Naive thymus-derived CD8-positive, alpha-beta T cell (primary cell): ENCODE results near the gene TWIST2. TPM values are rescaled to one million over a fixed set of nuclear protein-coding genes. Genes with fewer than 3 reads are reported as not detected.

Experiments used
- ATAC-seq, 2 donors: fragments of 150-1000 bp; cut with Tn5 transposase in 1 of 2; sonication (Bioruptor Pico), chemical (Tn5 transposase) in 1 of 2; 1 replicate in 1 of 2; 2 replicates in 1 of 2; pipeline ENCODE4 v1.10.0; 2021; ENCODE audit warnings: mild to moderate bottlenecking in 2 of 2, moderate library complexity in 2 of 2
- POLR2A ChIA-PET: fragments of 350-600 bp; sonication (Branson Sonifier 250); formaldehyde crosslinking; loops from one replicate; lab custom pipeline; 2021; ENCODE audit warnings: antibody characterized with exemption; lab: Charles Lee
- DNase-seq, 10 donors: peaks; one replicate each; pipeline versions ENCODE4 v3.0.0 to v3.0.0-alpha.2; 2020 to 2022
- H3K27ac Mint-ChIP-seq, 10 donors: one replicate each; pipeline ENCODE4 v1.8.0; 2020 to 2022; ENCODE audit warnings: mild to moderate bottlenecking in 10 of 10, mixed read lengths in 10 of 10, moderate library complexity in 4 of 10, inconsistent platforms in 1 of 10
- H3K27me3 Mint-ChIP-seq, 5 donors: one replicate each; pipeline ENCODE4 v1.8.0; 2021 to 2022; ENCODE audit warnings: mixed read lengths in 5 of 5
- H3K36me3 Mint-ChIP-seq, 3 donors: one replicate each; pipeline ENCODE4 v1.8.0; 2020 to 2022; ENCODE audit warnings: mixed read lengths in 3 of 3, mild to moderate bottlenecking in 2 of 3, inconsistent platforms in 1 of 3
- H3K4me1 Mint-ChIP-seq, 4 donors: one replicate each; pipeline ENCODE4 v1.8.0; 2021 to 2022; ENCODE audit warnings: mixed read lengths in 4 of 4
- H3K4me3 Mint-ChIP-seq, 10 donors: one replicate each; pipeline ENCODE4 v1.8.0; 2020 to 2022; ENCODE audit warnings: mild to moderate bottlenecking in 10 of 10, mixed read lengths in 10 of 10, moderate library complexity in 6 of 10, inconsistent platforms in 1 of 10
- H3K9me3 Mint-ChIP-seq, 9 donors: one replicate each; pipeline ENCODE4 v1.8.0; 2020 to 2022; ENCODE audit warnings: mixed read lengths in 9 of 9, mild to moderate bottlenecking in 3 of 9, inconsistent platforms in 1 of 9, moderate library complexity in 1 of 9
- polyA plus RNA-seq, 3 donors: library from polyadenylated mRNA; unstranded; fragments of 300-500 nt; fragmentation: Illumina TruSeq; gene quantifications; one replicate each; pipeline ENCODE4 v1.2.3, GENCODE V29; 2021
- total RNA-seq, 8 experiments: library from RNA in 2 of 8; stranded (reverse) in 2 of 8; gene quantifications; one replicate each; pipeline ENCODE4 v1.2.3 and lab custom pipeline; 2021 to 2026

Gene TWIST2
- total and polyA plus RNA-seq, 5 experiments from 2014 or later = not detected

GRCh38 chr2:238882082-238882755 is 34.3 kb downstream of the TWIST2 start:
- ATAC-seq = peak in 1 of 2 donors; percentile 8
- Mint-ChIP-seq H3K4me3 (no peak overlapping the region), H3K27me3 (peaks cover 5 to 36% (median 31%) of the 10 kb centered on the region in 5 donors), H3K36me3 (peaks cover 0 to 1% (median 0%) of the 10 kb centered on the region in 3 donors), H3K4me1 (peaks cover 0 to 4% (median 0%) of the 10 kb centered on the region in 4 donors), H3K27ac (no peak overlapping the region), H3K9me3 (peaks cover 0 to 8% (median under 1%) of the 10 kb centered on the region in 9 donors)
- no peak for DNase-seq
- POLR2A ChIA-PET = no interaction called here

GRCh38 chr2:238883421-238883901 is 35.6 kb downstream of the TWIST2 start:
- DNase-seq (no peak), ATAC-seq (no peak)
- H3K36me3 Mint-ChIP-seq = no peaks in the 10 kb centered on the region
- POLR2A ChIA-PET = no interaction called here
- peaks cover 0 to 4% (median 0%) of the 10 kb centered on the region in 4 donors for H3K4me1 Mint-ChIP-seq
- no peak overlapping the region for H3K4me3 Mint-ChIP-seq
- peaks cover 5 to 36% (median 31%) of the 10 kb centered on the region in 5 donors for H3K27me3 Mint-ChIP-seq
- peak overlapping the region in 1 of 10 donors; percentile 37 for H3K27ac Mint-ChIP-seq
- no peaks in the 10 kb centered on the region for H3K9me3 Mint-ChIP-seq

DNA sequence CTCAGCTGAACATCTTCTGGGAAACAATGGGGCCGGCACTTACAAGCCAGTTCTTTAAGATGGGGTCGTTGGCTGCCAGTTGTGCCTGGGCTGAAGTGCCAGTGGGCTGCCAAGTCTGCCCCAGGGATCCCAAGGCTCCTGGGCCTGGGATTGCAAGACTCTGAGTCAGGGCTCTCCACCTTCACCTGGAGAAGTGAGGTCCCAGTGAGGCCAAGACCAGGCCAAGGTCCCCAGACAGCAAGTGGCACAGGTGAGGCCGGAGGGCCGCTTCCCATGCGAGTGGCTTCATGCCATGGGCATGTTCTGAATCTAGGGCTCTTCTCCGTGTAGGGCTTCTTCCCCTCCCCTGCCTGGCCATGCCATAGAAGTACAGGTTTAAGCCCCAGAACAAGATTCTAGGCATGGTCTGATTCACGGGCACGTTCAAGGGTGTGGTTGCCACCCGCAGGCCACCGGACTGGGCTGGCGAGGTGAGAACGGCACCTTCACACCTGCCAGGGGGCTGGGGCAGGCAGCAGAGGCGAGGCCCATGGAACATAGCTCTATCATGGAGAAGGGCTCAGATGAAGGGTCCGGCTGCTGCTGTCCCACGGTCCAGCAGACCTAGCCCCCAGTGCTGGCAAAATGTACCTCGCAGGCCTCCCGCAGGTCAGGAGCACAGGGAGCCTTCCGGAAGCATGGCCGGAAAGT is 36.4 kb downstream of the TWIST2 start:
- Mint-ChIP-seq H3K4me1 (peaks cover 0 to 4% (median 0%) of the 10 kb centered on the region in 4 donors), H3K9me3 (no peaks in the 10 kb centered on the region), H3K27ac (peak overlapping the region in 1 of 10 donors; percentile 34), H3K36me3 (no peaks in the 10 kb centered on the region), H3K27me3 (peaks cover 5 to 36% (median 29%) of the 10 kb centered on the region in 5 donors), H3K4me3 (no peak overlapping the region)
- POLR2A ChIA-PET = no interaction called here
- ATAC-seq = no peak
- DNase-seq = peak in 1 of 10 donors; percentile 58

DNA sequence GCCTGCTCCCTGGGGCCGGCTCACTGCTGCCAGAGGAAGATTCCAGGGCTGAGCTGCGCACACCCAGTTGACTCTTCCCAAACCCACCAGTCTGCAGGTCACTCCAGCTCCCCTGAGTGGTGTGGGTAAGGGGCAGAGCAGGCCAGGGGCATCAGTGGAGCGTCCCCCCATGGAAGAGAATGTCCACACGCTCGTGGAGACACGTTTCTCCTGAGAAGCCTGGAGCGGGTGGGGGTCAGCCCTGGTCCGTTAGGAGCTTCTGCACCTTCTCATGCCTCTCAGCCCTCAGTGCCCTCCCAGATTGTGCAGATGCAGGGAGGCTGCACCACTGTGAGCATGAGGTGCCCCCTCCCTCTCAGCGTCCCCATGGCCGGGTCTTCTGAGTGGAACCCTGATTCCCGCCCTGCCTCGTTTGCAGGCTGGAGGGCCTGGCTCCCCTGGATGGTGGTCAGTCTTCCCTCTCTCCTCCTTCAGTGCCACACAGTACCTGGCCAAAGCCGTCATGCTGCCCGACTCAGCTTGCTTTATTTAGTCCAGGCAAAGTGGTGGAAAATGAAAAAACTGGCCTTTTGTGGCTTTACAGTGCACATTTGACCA is 37.0 kb downstream of the TWIST2 start:
- Mint-ChIP-seq H3K36me3 (no peaks in the 10 kb centered on the region), H3K27ac (peak overlapping the region in 1 of 10 donors; percentile 34), H3K4me1 (peaks cover 0 to 4% (median 0%) of the 10 kb centered on the region in 4 donors), H3K4me3 (no peak overlapping the region), H3K9me3 (no peaks in the 10 kb centered on the region), H3K27me3 (peaks cover 2 to 36% (median 29%) of the 10 kb centered on the region in 5 donors)
- POLR2A ChIA-PET = no interaction called here
- ATAC-seq (no peak), DNase-seq (peak in 1 of 10 donors; percentile 32)

DNA sequence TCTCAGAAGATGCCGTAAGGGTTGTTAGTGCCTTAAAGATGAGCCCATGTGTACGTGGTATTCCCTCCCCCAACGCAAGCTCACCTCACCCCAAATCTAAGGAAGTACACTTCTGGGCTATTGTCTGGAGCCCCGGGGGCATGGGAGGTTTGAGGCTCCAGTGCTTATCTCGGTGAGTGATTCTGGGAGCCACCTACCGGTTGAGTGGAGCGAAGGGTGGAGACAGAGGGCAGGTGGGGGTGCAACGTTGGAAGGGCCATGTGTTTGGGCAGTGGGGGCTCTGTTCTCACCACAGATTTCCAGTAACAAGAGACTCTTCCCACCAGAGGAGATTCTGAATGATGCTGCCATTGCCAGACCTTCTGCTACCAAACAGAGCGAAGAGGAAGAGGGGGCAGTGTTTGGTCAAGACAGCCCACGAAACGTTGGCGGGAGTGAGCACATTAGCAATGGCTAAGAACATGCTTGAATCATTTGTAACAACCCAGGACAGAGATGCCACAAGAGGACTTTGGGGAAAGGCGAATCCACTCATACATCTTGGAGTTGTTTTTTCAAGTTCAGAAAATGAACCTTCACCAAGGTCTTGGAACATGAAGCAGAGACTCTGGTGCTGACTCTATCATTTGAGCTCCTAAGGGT is 38.7 kb downstream of the TWIST2 start:
- H3K27me3 Mint-ChIP-seq = peaks cover 2 to 34% (median 26%) of the 10 kb centered on the region in 5 donors
- H3K9me3 Mint-ChIP-seq = no peaks in the 10 kb centered on the region
- DNase-seq (peak in 1 of 10 donors; percentile 38), ATAC-seq (no peak)
- H3K27ac Mint-ChIP-seq = no peak overlapping the region
- peak overlapping the region in 1 of 10 donors; percentile 48 for H3K4me3 Mint-ChIP-seq
- H3K4me1 Mint-ChIP-seq = peaks cover 0 to 4% (median 0%) of the 10 kb centered on the region in 4 donors
- POLR2A ChIA-PET = no interaction called here
- no peaks in the 10 kb centered on the region for H3K36me3 Mint-ChIP-seq

DNA sequence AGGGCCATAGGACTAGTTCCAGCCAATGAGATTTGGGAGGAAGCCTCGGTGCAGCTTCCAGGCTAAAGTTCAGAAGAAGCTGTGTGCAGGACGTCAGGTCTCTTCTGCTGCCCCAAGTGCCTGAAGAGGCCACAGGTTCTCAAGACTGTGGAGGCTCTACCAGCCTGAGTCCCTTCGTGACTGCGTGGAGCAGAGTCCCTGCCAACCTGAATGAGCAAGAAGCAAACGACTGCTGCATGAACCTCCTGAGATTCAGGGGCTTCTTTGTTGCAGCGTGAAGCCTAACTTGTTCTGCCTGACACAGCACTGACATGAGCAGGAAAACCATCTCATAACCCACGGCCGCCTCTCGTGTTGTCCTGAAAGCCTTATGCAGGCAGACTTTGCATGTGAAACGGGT is 39.7 kb downstream of the TWIST2 start:
- no peaks in the 10 kb centered on the region for H3K9me3 Mint-ChIP-seq
- POLR2A ChIA-PET = no interaction called here
- H3K4me1 Mint-ChIP-seq = peaks cover 0 to 4% (median 0%) of the 10 kb centered on the region in 4 donors
- DNase-seq = peak in 1 of 10 donors; percentile 42
- H3K27ac Mint-ChIP-seq = no peak overlapping the region
- no peak overlapping the region for H3K4me3 Mint-ChIP-seq
- H3K36me3 Mint-ChIP-seq = no peaks in the 10 kb centered on the region
- no peak for ATAC-seq
- H3K27me3 Mint-ChIP-seq = peaks cover 0 to 26% (median 19%) of the 10 kb centered on the region in 5 donors

DNA sequence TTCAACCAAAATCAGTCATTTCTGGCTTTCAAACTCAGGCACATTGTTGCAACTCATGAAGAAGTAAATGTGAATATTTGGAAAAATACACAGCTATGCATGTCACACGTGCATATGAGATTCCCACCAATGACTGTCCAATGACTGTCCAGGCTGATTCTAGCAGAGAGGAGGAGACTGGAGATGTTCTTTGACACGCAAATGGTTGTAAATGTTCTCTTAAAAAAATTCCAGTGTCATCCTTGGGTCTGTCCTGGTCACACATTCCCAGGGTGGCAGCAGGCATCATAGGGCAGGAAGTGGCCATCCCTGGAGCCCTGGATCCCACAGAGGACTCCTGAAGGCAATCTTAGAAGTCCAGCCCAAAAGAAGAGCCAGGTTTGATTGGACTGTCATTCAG is 40.9 kb downstream of the TWIST2 start:
- peaks cover 0 to 4% (median 0%) of the 10 kb centered on the region in 4 donors for H3K4me1 Mint-ChIP-seq
- no peaks in the 10 kb centered on the region for H3K9me3 Mint-ChIP-seq
- POLR2A ChIA-PET = no interaction called here
- peaks cover 0 to 26% (median 9%) of the 10 kb centered on the region in 5 donors for H3K27me3 Mint-ChIP-seq
- no peak overlapping the region for H3K4me3 Mint-ChIP-seq
- H3K27ac Mint-ChIP-seq = peak overlapping the region in 1 of 10 donors; percentile 9
- ATAC-seq (no peak), DNase-seq (no peak)
- no peaks in the 10 kb centered on the region for H3K36me3 Mint-ChIP-seq

DNA sequence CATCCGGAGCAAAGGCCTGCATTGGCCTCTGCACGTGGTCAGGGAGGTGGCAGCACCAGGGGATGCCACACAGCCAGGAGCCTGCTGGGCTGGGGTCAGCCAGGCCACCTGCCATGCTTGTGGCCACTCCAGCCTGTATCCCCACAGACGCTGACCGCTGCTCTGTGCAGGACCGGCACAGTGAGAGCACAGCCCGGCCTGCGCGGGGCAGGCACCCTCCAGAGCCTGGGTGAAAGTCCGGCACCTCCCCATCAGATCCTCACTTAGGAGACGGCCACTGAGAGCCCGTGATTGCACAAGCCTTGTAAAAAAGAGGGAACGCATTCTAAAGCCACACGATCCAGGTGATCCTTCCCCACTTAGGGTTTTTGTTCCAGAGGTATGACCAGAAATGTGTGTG is 42.2 kb downstream of the TWIST2 start:
- H3K36me3 Mint-ChIP-seq = no peaks in the 10 kb centered on the region
- no peak overlapping the region for H3K27ac Mint-ChIP-seq
- peak in 1 of 10 donors; percentile 30 for DNase-seq
- no peaks in the 10 kb centered on the region for H3K9me3 Mint-ChIP-seq
- POLR2A ChIA-PET = no interaction called here
- peaks cover 0 to 4% (median 0%) of the 10 kb centered on the region in 4 donors for H3K4me1 Mint-ChIP-seq
- H3K27me3 Mint-ChIP-seq = peaks cover 0 to 12% (median 8%) of the 10 kb centered on the region in 5 donors
- no peak for ATAC-seq
- H3K4me3 Mint-ChIP-seq = no peak overlapping the region

- peaks cover 0 to 2% (median 0%) of the 10 kb centered on the region in 4 donors for H3K4me1 Mint-ChIP-seq
- DNase-seq (peak in 1 of 10 donors; percentile 54), ATAC-seq (no peak)
- H3K9me3 Mint-ChIP-seq = no peaks in the 10 kb centered on the region
- H3K27ac Mint-ChIP-seq = no peak overlapping the region
- peaks cover 0 to 6% (median 5%) of the 10 kb centered on the region in 5 donors for H3K27me3 Mint-ChIP-seq
- H3K4me3 Mint-ChIP-seq = no peak overlapping the region
- no peaks in the 10 kb centered on the region for H3K36me3 Mint-ChIP-seq
- POLR2A ChIA-PET = no interaction called here
Measured at GRCh38 chr2:238890618-238891456, 43.0 kb downstream of the TWIST2 start.

GRCh38 chr2:238891457-238892203 is 43.7 kb downstream of the TWIST2 start:
- peaks cover 0 to 7% (median under 1%) of the 10 kb centered on the region in 5 donors for H3K27me3 Mint-ChIP-seq
- no peaks in the 10 kb centered on the region for H3K36me3 Mint-ChIP-seq
- peak in 1 of 10 donors; percentile 53 for DNase-seq
- H3K9me3 Mint-ChIP-seq = no peaks in the 10 kb centered on the region
- ATAC-seq = no peak
- no peaks in the 10 kb centered on the region for H3K4me1 Mint-ChIP-seq
- H3K4me3 Mint-ChIP-seq = no peak overlapping the region
- POLR2A ChIA-PET = no interaction called here
- H3K27ac Mint-ChIP-seq = no peak overlapping the region

- H3K27ac Mint-ChIP-seq = no peak overlapping the region
- POLR2A ChIA-PET = no interaction called here
- DNase-seq (no peak), ATAC-seq (no peak)
- H3K4me1 Mint-ChIP-seq = no peaks in the 10 kb centered on the region
- no peaks in the 10 kb centered on the region for H3K36me3 Mint-ChIP-seq
- H3K27me3 Mint-ChIP-seq = peaks cover 0 to 12% (median 5%) of the 10 kb centered on the region in 5 donors
- no peak overlapping the region for H3K4me3 Mint-ChIP-seq
- H3K9me3 Mint-ChIP-seq = no peaks in the 10 kb centered on the region
Measured at GRCh38 chr2:238892204-238892500, 44.3 kb downstream of the TWIST2 start.
